Uterus (tissue), 2 donors: ENCODE measurements around the gene ATP7A.

ENCODE experiments used
- CTCF ChIP-seq, 4 experiments: fragments of 200-600 bp in 2 of 4; fragments of 450-650 bp in 2 of 4; sonication (generic) in 2 of 4; IDR thresholded peaks; one replicate each; pipeline ENCODE4 v1.5.1; 2016 to 2019; ENCODE audit warnings: antibody characterized with exemption in 4 of 4, mild to moderate bottlenecking in 2 of 4, moderate library complexity in 1 of 4
- POLR2A ChIP-seq, 2 donors: fragments of 450-650 bp; IDR thresholded peaks; one replicate each; pipeline ENCODE4 v1.6.1; 2016; ENCODE audit warnings: antibody characterized with exemption in 2 of 2, mild to moderate bottlenecking in 1 of 2, moderate library complexity in 1 of 2

GRCh38 chrX:78019586-78020483 is 109.3 kb downstream of the ATP7A start:
- no peak for TF ChIP-seq CTCF (IDR thresholded peaks at IDR 0.05)
- TF ChIP-seq POLR2A (IDR thresholded peaks at IDR 0.05) = no peak
